Trophoblast cell (in vitro differentiated cells and primary cell): ENCODE results near the gene NDUFAF8.

Experiments
- DNase-seq, 2 donors: peaks; one replicate each; pipeline ENCODE4 v3.0.0-alpha.2; 2016
- H2AFZ ChIP-seq: 2 replicates; pipeline ENCODE4 v1.6.1; 2013; ENCODE audit warnings: low read length, moderate library complexity, mild to moderate bottlenecking; ENCODE audit not compliant: insufficient read depth, poor library complexity
- H2AK5ac ChIP-seq: 2 replicates; pipeline ENCODE4 v1.6.1; 2013; ENCODE audit warnings: mild to moderate bottlenecking, low read length
- H2BK120ac ChIP-seq: 2 replicates; pipeline ENCODE4 v1.6.1; 2013; ENCODE audit warnings: low read length, mild to moderate bottlenecking, moderate library complexity; ENCODE audit not compliant: insufficient read depth, poor library complexity
- H2BK12ac ChIP-seq: 2 replicates; pipeline ENCODE4 v1.6.1; 2013; ENCODE audit warnings: mild to moderate bottlenecking, low read length, moderate library complexity
- H2BK5ac ChIP-seq: 2 replicates; pipeline ENCODE4 v1.6.1; 2013; ENCODE audit warnings: low read length, low read depth, moderate library complexity, mild to moderate bottlenecking; ENCODE audit not compliant: poor library complexity
- H3K14ac ChIP-seq: 2 replicates; pipeline ENCODE4 v1.6.1; 2013; ENCODE audit warnings: mild to moderate bottlenecking, low read length
- H3K18ac ChIP-seq: 2 replicates; pipeline ENCODE4 v1.6.1; 2013; ENCODE audit warnings: mild to moderate bottlenecking, low read length
- H3K23ac ChIP-seq: 2 replicates; pipeline ENCODE4 v1.6.1; 2013; ENCODE audit warnings: low read length
- H3K27ac ChIP-seq: 2 replicates; pipeline ENCODE4 v1.5.1; 2013; ENCODE audit warnings: low read depth, mild to moderate bottlenecking, inconsistent platforms, low read length, moderate library complexity
- H3K27me3 ChIP-seq: 2 replicates; pipeline ENCODE4 v1.6.1; 2013; ENCODE audit warnings: inconsistent platforms, mild to moderate bottlenecking, low read length, moderate library complexity; ENCODE audit not compliant: insufficient read depth
- H3K36me3 ChIP-seq, 2 experiments: 1 replicate in 1 of 2; 2 replicates in 1 of 2; pipeline ENCODE4 v1.6.1; 2013; ENCODE audit warnings: low read length in 2 of 2, mild to moderate bottlenecking in 2 of 2, moderate library complexity in 1 of 2; ENCODE audit not compliant: insufficient read depth in 2 of 2, control insufficient read depth in 1 of 2
- H3K4ac ChIP-seq: 2 replicates; pipeline ENCODE4 v1.6.1; 2013; ENCODE audit warnings: low read depth, mild to moderate bottlenecking, low read length, moderate library complexity
- H3K4me1 ChIP-seq, 2 experiments: 1 replicate in 1 of 2; 2 replicates in 1 of 2; pipeline ENCODE4 v1.6.1; 2013; ENCODE audit warnings: low read length in 2 of 2, mild to moderate bottlenecking in 2 of 2, moderate library complexity in 1 of 2; ENCODE audit not compliant: insufficient read depth in 2 of 2, control insufficient read depth in 1 of 2
- H3K4me2 ChIP-seq: 2 replicates; pipeline ENCODE4 v1.6.1; 2013; ENCODE audit warnings: inconsistent platforms, mild to moderate bottlenecking, low read length, moderate library complexity
- H3K4me3 ChIP-seq: 2 replicates; pipeline ENCODE4 v1.5.1; 2013; ENCODE audit warnings: mild to moderate bottlenecking, low read depth, low read length, inconsistent platforms
- H3K79me1 ChIP-seq: one replicate; pipeline ENCODE4 v1.6.1; 2013; ENCODE audit warnings: low read length
- H3K79me2 ChIP-seq: 2 replicates; pipeline ENCODE4 v1.6.1; 2013; ENCODE audit warnings: low read length, mild to moderate bottlenecking; ENCODE audit not compliant: control insufficient read depth, insufficient read depth, poor library complexity
- H3K9ac ChIP-seq: 2 replicates; pipeline ENCODE4 v1.6.1; 2013; ENCODE audit warnings: mild to moderate bottlenecking, low read length
- H3K9me3 ChIP-seq: 2 replicates; pipeline ENCODE4 v1.6.1; 2013; ENCODE audit warnings: low read depth, mild to moderate bottlenecking, control low read depth, inconsistent platforms, low read length; ENCODE audit not compliant: insufficient read depth
- H4K12ac ChIP-seq: 2 replicates; pipeline ENCODE4 v1.6.1; 2013; ENCODE audit warnings: low read depth, mild to moderate bottlenecking, low read length, moderate library complexity
- H4K8ac ChIP-seq: 2 replicates; pipeline ENCODE4 v1.6.1; 2013; ENCODE audit warnings: low read depth, mild to moderate bottlenecking, low read length, moderate library complexity
- H4K91ac ChIP-seq: one replicate; pipeline ENCODE4 v1.6.1; 2013; ENCODE audit warnings: low read depth, mild to moderate bottlenecking, low read length, moderate library complexity
- WGBS: extraction: QIAGEN DNeasy Blood & Tissue Kit; methylation state at CpG from one replicate; pipeline ENCODE4 v1.1.7; 2013; ENCODE audit warnings: missing lambda C conversion rate; ENCODE audit not compliant: insufficient read length, insufficient coverage; ENCODE audit errors: extremely low coverage; 5-methylcytosine and 5-hydroxymethylcytosine counted together

NDUFAF8 gene

GRCh38 chr17:81197409-81197795, 41.7 kb upstream of the NDUFAF8 start:
- Histone ChIP-seq H3K27me3 (no peaks in the 10 kb centered on the region), H3K79me1 (no peaks in the 10 kb centered on the region), H2AFZ (no peak overlapping the region), H4K8ac (no peak overlapping the region), H3K79me2 (no peaks in the 10 kb centered on the region), H3K4ac (no peak overlapping the region), H3K9me3 (peaks cover 4% of the 10 kb centered on the region), H3K27ac (no peak overlapping the region), H3K4me2 (no peak overlapping the region), H3K18ac (no peak overlapping the region), H2AK5ac (no peak overlapping the region), H4K12ac (no peak overlapping the region), H4K91ac (no peak overlapping the region), H2BK5ac (no peak overlapping the region), H2BK12ac (no peak overlapping the region), H3K9ac (no peak overlapping the region), H3K4me1 (peaks cover 4 to 5% of the 10 kb centered on the region in 2 experiments), H3K23ac (no peak overlapping the region), H3K4me3 (no peak overlapping the region), H3K14ac (no peak overlapping the region), H2BK120ac (no peak overlapping the region), H3K36me3 (peaks cover 28 to 33% of the 10 kb centered on the region in 2 experiments)
- no peak for DNase-seq
- no CpG with 5 or more reads among the region's 14 CpGs for WGBS

- no peak overlapping the region for H2BK120ac ChIP-seq
- H3K27me3 ChIP-seq, result no peaks in the 10 kb centered on the region
- H3K4me1 ChIP-seq, result peaks cover 1 to 2% of the 10 kb centered on the region in 2 experiments
- no peak overlapping the region for H4K12ac ChIP-seq
- H3K36me3 ChIP-seq, result peaks cover 28 to 33% of the 10 kb centered on the region in 2 experiments
- H3K27ac ChIP-seq, result no peak overlapping the region
- no peak overlapping the region for H3K4me3 ChIP-seq
- no peaks in the 10 kb centered on the region for H3K79me1 ChIP-seq
- no peak overlapping the region for H2BK12ac ChIP-seq
- no peak overlapping the region for H3K4me2 ChIP-seq
- H4K91ac ChIP-seq, result no peak overlapping the region
- no peak overlapping the region for H2AFZ ChIP-seq
- H2AK5ac ChIP-seq, result no peak overlapping the region
- no peak for DNase-seq
- no peak overlapping the region for H3K23ac ChIP-seq
- no peak overlapping the region for H3K14ac ChIP-seq
- no CpG with 5 or more reads among the region's 21 CpGs for WGBS
- no peak overlapping the region for H2BK5ac ChIP-seq
- no peak overlapping the region for H3K18ac ChIP-seq
- no peak overlapping the region for H4K8ac ChIP-seq
- no peaks in the 10 kb centered on the region for H3K79me2 ChIP-seq
- H3K9me3 ChIP-seq, result peaks cover 4% of the 10 kb centered on the region
- no peak overlapping the region for H3K9ac ChIP-seq
- H3K4ac ChIP-seq, result no peak overlapping the region
Measured at GRCh38 chr17:81197831-81198490, 41.2 kb upstream of the NDUFAF8 start.

- WGBS, result no CpG with 5 or more reads among the region's 22 CpGs
- no peak overlapping the region for H2AFZ ChIP-seq
- no peak overlapping the region for H2BK5ac ChIP-seq
- peaks cover 34 to 35% of the 10 kb centered on the region in 2 experiments for H3K36me3 ChIP-seq
- no peaks in the 10 kb centered on the region for H3K4me1 ChIP-seq
- H2AK5ac ChIP-seq, result no peak overlapping the region
- H3K4me3 ChIP-seq, result no peak overlapping the region
- no peak overlapping the region for H4K12ac ChIP-seq
- H3K79me1 ChIP-seq, result no peaks in the 10 kb centered on the region
- H2BK12ac ChIP-seq, result no peak overlapping the region
- H4K91ac ChIP-seq, result no peak overlapping the region
- H3K23ac ChIP-seq, result no peak overlapping the region
- DNase-seq, result no peak
- H3K27ac ChIP-seq, result no peak overlapping the region
- H2BK120ac ChIP-seq, result no peak overlapping the region
- no peak overlapping the region for H3K14ac ChIP-seq
- no peaks in the 10 kb centered on the region for H3K79me2 ChIP-seq
- no peak overlapping the region for H3K4me2 ChIP-seq
- no peak overlapping the region for H3K4ac ChIP-seq
- no peak overlapping the region for H3K9ac ChIP-seq
- no peaks in the 10 kb centered on the region for H3K27me3 ChIP-seq
- no peak overlapping the region for H4K8ac ChIP-seq
- H3K9me3 ChIP-seq, result peaks cover 4% of the 10 kb centered on the region
- H3K18ac ChIP-seq, result no peak overlapping the region
Measured at GRCh38 chr17:81198826-81199481, 40.2 kb upstream of the NDUFAF8 start.

- no peak overlapping the region for H3K4ac ChIP-seq
- H3K18ac ChIP-seq, result no peak overlapping the region
- H2BK5ac ChIP-seq, result no peak overlapping the region
- H2BK12ac ChIP-seq, result no peak overlapping the region
- H3K9me3 ChIP-seq, result peaks cover 4% of the 10 kb centered on the region
- peaks cover 34 to 35% of the 10 kb centered on the region in 2 experiments for H3K36me3 ChIP-seq
- no peak overlapping the region for H4K8ac ChIP-seq
- no peak overlapping the region for H2AFZ ChIP-seq
- H2AK5ac ChIP-seq, result no peak overlapping the region
- H3K79me2 ChIP-seq, result no peaks in the 10 kb centered on the region
- H3K23ac ChIP-seq, result no peak overlapping the region
- H2BK120ac ChIP-seq, result no peak overlapping the region
- no peaks in the 10 kb centered on the region for H3K4me1 ChIP-seq
- DNase-seq, result no peak
- H3K9ac ChIP-seq, result no peak overlapping the region
- no peak overlapping the region for H3K14ac ChIP-seq
- no peak overlapping the region for H3K4me3 ChIP-seq
- no peaks in the 10 kb centered on the region for H3K27me3 ChIP-seq
- H3K4me2 ChIP-seq, result no peak overlapping the region
- H3K79me1 ChIP-seq, result no peaks in the 10 kb centered on the region
- no CpG with 5 or more reads among the region's 18 CpGs for WGBS
- H4K91ac ChIP-seq, result no peak overlapping the region
- H4K12ac ChIP-seq, result no peak overlapping the region
- H3K27ac ChIP-seq, result no peak overlapping the region
Measured at GRCh38 chr17:81199482-81199830, 39.7 kb upstream of the NDUFAF8 start.
